ENCODE measurements around the gene KLF3.

Gene KLF3

GRCh38 chr4:38674258-38675144, 10.5 kb downstream of the KLF3 start:
- DNase-seq (ENCODE audit: low spot score) = no peak

- peak; percentile 82 for DNase-seq (ENCODE audit: low spot score)
Observed at GRCh38 chr4:38675146-38676121, 11.4 kb downstream of the KLF3 start.

GRCh38 chr4:38676986-38677385, 13.0 kb downstream of the KLF3 start:
- DNase-seq (ENCODE audit: low spot score) = no peak

- DNase-seq (ENCODE audit: low spot score) = no peak
Observed at GRCh38 chr4:38677441-38677840, 13.4 kb downstream of the KLF3 start.

GRCh38 chr4:38678078-38678477, 14.1 kb downstream of the KLF3 start:
- peak; percentile 83 for DNase-seq (ENCODE audit: low spot score)

- no peak for DNase-seq (ENCODE audit: low spot score)
Observed at GRCh38 chr4:38679921-38680320, 15.9 kb downstream of the KLF3 start.

GRCh38 chr4:38681281-38681991, 17.4 kb downstream of the KLF3 start:
- no peak for DNase-seq (ENCODE audit: low spot score)

GRCh38 chr4:38682336-38682735, 18.3 kb downstream of the KLF3 start:
- no peak for DNase-seq (ENCODE audit: low spot score)

GRCh38 chr4:38683276-38683675, 19.3 kb downstream of the KLF3 start:
- DNase-seq (ENCODE audit: low spot score) = no peak

GRCh38 chr4:38684271-38684670, 20.3 kb downstream of the KLF3 start:
- DNase-seq (ENCODE audit: low spot score) = no peak

GRCh38 chr4:38684951-38685844, 21.2 kb downstream of the KLF3 start:
- DNase-seq (ENCODE audit: low spot score) = no peak

- DNase-seq (ENCODE audit: low spot score) = no peak
Observed at GRCh38 chr4:38686682-38687081, 22.7 kb downstream of the KLF3 start.

GRCh38 chr4:38687571-38688011, 23.6 kb downstream of the KLF3 start:
- DNase-seq (ENCODE audit: low spot score) = no peak

- DNase-seq (ENCODE audit: low spot score) = no peak
Observed at GRCh38 chr4:38688676-38689355, 24.8 kb downstream of the KLF3 start.

- DNase-seq (ENCODE audit: low spot score) = no peak
Observed at GRCh38 chr4:38691251-38692008, 27.4 kb downstream of the KLF3 start.

- no peak for DNase-seq (ENCODE audit: low spot score)
Observed at GRCh38 chr4:38692421-38692820, 28.4 kb downstream of the KLF3 start.

- DNase-seq (ENCODE audit: low spot score) = no peak
Observed at GRCh38 chr4:38693569-38693968, 29.6 kb downstream of the KLF3 start.

- DNase-seq (ENCODE audit: low spot score) = no peak
Observed at GRCh38 chr4:38694330-38694729, 30.3 kb downstream of the KLF3 start.

GRCh38 chr4:38695809-38696208, 31.8 kb downstream of the KLF3 start:
- no peak for DNase-seq (ENCODE audit: low spot score)

- no peak for DNase-seq (ENCODE audit: low spot score)
Observed at GRCh38 chr4:38696697-38697096, 32.7 kb downstream of the KLF3 start.
